Right forelimb (tissue), 1 donor: ENCODE measurements around the gene DHX8.

Experiments
- DNase-seq: peaks from one replicate; pipeline ENCODE4 v3.0.0-alpha.2; 2018

The DHX8 gene

DNA sequence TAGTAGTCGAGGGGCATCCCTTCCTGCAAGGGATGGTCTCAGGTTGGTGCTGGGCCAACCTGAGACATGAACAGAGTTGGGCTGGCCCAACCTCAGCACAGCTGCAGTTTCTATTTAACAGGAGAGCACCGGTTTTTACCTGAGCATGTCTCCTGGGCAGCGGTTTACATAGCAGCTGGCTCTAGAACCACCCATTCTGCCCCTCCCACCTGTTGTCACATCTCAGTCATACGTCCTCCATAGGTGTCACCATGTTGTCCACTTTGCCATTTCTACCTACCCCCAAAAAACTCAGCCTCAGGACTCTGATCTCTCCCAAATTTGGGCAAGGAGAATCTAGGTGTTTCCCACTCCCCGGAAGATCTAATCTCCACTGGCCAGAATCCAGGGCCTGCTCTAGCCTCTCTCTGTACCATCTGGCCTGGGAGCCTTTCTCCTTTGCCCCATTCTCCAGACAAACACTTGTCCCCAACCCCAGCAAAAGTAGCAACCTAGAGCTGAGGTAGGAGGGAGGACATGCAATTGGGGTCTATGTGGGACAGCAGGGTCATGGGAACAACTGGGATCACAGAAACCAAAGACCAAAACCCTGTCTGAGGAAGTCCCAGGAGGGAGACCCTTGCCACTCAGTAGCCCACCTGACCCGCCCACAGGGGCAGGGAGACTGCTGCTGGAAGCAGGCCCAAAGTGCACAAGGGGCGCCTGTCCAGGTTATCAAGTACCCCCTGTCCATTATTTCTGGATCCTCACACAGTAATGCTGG is 43.3 kb downstream of the DHX8 start:
- DNase-seq: no peak

GRCh38 chr17:43528319-43528987 is 44.7 kb downstream of the DHX8 start:
- no peak for DNase-seq

- DNase-seq: no peak
Measured at GRCh38 chr17:43528988-43529814, 45.4 kb downstream of the DHX8 start.

DNA sequence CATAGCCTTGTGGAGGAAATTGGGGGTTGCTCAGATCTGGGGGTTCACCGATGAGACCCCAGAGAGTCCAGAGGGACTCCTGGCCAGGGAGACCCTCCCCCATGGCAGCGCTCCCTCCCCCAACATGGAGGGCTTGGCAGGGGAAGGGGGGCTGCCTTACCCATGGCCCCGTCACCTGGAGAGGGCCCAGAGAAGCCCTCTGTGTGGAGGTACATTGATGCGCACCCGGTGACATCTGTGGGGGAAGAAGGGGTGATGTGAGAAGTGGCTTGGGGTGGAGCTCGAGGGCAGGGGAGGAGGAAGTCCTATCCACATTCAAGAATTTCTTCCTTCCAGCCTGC is 46.1 kb downstream of the DHX8 start:
- DNase-seq: no peak

DNA sequence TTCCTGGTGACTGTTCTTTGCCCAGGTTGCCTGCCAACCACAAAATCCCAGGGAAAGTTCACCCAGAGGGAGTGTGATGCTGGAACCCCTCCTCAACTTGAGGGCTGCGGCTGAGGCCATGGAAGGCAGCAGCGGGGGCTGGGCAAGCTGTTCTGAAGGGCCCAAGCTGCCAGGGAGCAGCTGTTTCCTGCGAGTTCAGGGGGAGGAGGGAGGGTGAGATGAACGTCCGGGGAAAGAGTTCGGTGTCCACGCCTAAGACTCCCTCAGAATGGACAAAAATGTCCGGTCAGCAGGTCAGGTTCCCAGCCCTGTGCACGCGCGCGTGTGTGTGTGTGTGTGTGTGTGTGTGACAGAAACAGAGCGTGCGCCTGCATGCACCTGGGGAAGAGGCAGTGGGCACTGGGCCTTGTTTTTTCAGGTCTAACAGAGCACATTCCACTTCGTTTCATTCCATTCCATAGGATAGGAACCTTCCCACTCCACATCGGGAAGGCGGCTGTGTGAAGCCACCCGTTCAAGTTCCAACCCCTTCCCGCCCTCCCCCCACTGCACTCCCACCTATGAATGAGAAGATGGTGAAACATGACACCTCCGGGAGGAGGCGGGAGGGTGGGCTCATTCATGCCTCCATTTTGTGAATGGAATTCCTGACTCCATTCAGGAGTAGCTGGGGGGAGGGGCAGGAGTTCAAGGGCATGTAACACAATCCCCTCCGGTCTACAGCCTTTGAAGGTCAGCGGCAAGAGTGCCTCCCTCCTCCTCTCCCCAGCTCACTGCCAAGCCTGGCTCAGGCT is 46.7 kb downstream of the DHX8 start:
- DNase-seq: peak; percentile 90

- DNase-seq: no peak
Measured at GRCh38 chr17:43531082-43531378, 47.3 kb downstream of the DHX8 start.

DNA sequence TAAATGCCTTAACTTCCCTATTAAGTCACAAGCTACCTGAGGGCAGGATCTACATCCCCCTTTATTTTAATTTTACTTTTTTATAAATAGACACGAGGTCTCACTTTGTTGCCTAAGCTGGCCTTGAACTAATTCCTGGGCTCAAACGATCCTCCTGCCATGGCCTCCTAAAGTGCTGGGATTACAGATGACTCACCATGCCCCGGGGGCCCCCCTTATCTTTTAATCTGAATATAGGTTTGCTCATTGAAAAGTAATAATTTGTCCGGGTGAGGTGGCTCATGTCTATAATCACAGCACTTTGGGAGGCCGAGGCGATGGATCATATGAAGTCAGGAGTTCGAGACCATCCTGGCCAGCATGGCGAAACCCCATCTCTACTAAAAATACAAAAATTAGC is 48.2 kb downstream of the DHX8 start:
- no peak for DNase-seq

- no peak for DNase-seq
Measured at GRCh38 chr17:43532581-43532980, 48.8 kb downstream of the DHX8 start.

GRCh38 chr17:43533699-43534098 is 49.9 kb downstream of the DHX8 start:
- DNase-seq: no peak

- DNase-seq: no peak
Measured at GRCh38 chr17:43534909-43535308, 51.1 kb downstream of the DHX8 start.

DNA sequence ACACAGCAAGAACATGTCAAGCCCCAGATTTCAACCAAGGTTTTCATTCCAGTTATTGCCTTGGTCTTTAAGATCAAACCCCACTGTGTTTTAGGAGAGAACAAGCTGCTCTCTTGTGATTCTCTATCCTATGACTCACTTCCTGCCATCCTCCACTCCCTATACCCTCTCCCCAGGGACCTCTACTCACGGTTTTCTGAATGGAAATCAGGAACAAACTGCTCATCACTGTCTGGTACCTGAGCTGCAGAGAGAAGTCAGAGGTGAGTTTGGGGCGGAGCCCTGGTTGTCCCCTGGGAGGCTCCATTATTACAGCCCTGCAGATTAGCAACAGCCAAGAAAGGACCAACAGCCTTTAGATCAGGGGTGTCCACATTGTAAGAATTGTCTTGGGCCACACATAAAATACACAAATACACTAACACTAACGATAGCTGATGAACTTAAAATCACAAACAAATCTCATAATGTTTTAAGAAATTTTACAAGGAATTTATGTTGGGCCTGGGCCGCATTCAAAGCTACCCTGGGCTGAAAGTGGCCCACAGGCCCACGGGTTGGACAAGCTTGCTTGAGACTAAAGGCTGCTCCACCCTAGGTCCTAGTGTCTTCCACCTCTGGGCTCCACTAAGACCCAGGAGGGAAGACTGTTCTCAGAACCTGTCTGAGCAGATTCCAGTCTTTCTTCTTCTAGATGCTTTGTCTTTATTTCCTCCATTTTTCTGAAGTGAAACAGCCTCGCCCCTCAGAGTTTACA is 52.6 kb downstream of the DHX8 start:
- DNase-seq: no peak

DNA sequence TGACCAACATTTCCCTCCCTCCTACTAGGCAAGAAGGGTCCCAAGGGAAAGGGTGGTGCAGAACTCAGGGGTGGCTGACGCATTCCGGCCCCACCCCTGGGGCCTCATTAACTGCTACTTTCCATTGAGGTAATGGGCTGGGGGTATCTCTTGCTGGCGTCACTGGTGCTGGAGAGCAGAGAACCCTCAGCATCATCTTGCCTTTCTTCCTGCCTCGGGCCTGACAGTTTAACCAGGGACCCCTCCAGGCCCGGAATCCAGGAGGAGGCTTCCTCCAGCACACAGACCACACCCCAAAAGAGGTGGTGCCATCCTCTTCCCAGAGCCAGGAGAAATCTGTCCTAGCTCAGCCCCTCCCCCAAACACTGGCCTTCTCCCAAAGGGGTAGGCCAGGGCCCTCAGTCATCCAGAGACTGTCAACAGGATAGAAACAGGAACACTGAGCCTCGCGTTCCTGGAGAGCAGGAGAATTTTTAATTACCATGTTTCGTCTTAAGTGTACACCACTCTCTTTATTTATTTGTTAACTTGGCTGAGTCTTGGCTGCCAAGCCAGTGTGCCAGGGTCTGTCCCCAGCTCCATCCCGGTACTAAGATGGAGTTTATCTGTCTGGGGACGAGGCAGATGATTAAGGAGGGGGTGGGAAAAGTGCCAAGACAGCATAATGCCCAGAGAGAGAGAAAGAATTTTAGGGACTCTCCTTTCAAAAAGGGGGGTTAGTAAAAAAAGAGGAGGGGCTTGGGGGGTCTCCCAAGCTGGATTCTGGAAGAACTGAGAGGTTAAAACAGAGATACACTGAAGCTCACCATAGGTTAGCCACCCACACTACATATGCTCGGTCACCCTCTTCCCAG is 57.3 kb downstream of the DHX8 start:
- DNase-seq: no peak

DNA sequence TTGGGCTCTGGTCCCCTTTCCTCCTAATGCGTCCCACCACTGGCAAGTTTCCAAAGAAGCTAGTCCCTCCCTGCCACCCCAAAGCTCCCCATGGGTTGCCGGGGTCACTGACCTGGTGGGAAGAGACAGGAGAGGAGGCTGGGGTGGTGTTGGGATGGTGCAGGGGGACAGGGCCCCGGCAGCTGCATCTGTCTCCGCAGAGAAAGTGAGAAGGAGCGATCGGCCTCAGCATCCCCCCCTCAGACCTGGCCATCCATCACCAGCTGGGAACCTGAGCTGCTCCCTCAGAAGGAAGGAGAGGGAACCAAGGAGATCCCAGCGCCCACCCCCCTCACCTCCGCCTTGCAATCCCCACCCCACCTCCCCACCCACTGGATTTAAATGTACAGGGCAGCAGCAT is 59.1 kb downstream of the DHX8 start:
- DNase-seq: no peak

DNA sequence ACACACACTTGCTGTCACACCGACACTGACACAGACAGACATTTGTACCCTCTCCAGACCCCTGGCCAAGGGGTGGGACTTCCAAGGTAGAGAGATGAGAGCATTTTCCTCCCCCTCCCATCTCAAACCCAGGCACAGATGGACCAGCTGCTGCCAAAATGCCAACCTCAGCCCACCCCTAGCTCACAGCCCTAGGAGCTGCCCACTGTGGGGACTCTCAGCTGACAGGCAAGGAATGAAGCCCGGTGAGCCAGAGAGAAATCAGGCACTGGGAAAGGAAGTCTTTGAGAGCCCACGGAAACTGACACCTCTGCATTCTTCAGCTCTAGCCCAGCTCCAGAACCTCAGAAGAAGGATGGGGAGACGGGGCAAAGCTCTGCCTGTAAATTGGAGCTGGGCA is 59.5 kb downstream of the DHX8 start:
- no peak for DNase-seq

DNA sequence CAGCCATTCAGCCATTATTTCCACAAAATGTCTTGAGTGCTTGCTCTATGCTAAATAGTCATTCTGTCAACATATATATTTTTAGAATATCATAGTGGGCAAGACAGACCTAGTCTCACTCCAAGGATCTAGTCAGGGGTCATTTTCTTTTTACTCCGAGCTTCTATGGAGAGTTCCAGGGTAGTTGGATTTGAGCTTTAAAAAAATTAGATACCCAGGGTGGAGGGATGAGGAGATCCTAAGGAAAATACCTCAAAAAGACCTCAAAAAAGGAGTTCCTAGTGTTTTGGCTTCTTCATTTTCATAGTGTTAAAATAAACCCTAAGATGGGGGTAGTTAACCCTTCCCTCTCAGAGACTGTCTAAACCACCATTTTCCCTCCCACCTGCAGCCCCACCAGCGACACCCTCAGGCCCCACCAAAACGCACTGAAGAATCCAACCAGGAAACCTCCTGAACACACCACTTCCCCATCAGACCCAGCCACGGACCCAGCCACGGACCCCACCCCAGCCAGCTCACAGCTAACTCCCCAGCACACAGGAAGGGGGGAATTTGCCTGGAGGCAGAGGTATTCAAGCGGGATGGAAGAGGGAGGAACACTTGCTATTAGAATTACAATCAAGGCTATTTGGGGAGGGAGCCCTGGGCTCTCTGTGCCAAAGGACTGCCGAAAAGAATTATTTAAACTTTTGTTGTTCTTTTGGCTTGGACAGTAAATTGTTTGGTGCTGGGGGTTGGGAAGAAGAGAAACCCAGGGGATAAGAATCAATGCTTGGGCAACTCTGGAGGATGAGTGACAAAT is 60.2 kb downstream of the DHX8 start:
- no peak for DNase-seq

GRCh38 chr17:43545383-43545632 is 61.5 kb downstream of the DHX8 start:
- no peak for DNase-seq

GRCh38 chr17:43546319-43547188 is 62.8 kb downstream of the DHX8 start, which contains the start of gene ETV4:
Gene ETV4 (minus strand): TSS chr17:43546340. CDS start chr17:43545617, 723 bp downstream.
- DNase-seq: peak; percentile 96

- no peak for DNase-seq
Measured at GRCh38 chr17:43547189-43547550, 63.4 kb downstream of the DHX8 start.

DNA sequence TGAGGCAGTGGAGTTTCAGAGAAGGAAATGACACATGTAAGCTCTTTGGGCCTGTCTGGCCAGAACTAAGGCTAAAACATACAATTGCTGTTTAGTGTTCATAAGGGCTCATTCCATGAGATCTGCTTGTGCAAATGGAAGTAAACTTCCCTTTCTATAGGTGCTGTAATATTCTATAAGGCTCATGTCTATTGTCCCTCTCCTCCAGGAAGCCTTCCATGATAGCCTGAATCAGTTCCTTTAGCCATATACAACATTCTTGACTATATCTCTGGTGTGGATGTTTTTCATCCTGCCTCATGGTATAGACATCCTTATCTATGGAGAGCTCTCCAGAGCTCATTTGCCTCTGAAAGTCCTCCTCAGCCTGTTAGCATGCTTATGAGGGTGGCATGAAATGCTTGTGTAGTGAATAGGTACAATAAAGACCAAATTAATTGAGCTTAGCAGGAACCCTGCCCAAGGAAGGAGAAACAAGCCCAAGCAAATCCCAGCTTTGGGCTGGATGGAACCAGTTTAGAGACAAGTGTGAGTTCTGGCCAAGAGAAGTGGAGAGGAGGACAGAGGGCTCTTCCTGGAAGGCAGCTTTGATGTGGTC is 64.0 kb downstream of the DHX8 start:
- DNase-seq: no peak
